SH-SY5Y (cell line): ENCODE data around the gene CETN1.

Source experiments
- GATA2 ChIP-seq: IDR thresholded peaks from 2 replicates; pipeline ENCODE4 v1.6.1; 2011; ENCODE audit warnings: mild to moderate bottlenecking, low read depth, low read length
- GATA3 ChIP-seq: IDR thresholded peaks from 2 replicates; pipeline ENCODE4 v1.6.1; 2011; ENCODE audit warnings: low read depth, mild to moderate bottlenecking, low read length, moderate library complexity

CETN1 gene

GRCh38 chr18:598124-598589 is 18.0 kb downstream of the CETN1 start:
- TF ChIP-seq GATA2 (no peak), GATA3 (no peak)

DNA sequence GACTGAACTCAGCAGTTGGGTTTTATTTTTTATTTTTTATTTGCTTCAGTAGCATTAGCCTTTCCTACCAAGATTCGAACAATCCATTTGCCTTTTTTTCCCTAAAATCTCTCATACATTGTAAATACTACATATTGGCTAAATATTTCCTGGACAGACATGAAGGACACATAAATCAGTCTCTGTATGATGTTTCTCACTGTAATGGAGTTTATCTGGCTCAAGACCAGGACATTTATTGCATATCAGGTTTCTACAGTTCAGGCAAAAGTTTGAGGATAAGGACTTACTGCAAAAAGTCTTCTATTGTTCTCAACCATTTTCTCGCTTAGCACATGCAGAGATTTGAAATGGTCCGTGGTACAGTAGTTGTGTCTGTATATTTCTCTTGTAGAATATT is 19.9 kb downstream of the CETN1 start:
- no peak for TF ChIP-seq GATA3
- no peak for TF ChIP-seq GATA2

DNA sequence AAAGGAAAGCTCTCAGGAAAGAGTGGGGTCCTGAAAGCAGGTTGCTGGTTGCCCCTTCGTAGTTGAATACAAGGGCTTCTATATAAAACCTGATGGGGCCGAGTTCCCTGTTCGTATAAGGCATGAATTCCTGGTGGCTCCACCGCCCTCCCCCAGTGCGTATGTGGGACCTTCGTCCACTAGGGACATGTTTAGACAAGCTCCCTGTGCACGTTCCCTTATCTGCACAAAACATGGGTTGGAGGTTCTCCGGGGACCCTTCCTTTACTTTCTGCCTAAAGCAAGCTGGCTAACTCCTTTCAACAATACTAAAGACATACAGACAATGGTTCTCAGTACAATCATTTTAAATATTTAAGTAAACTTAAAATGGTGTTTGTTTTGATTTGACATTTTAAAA is 24.6 kb downstream of the CETN1 start:
- TF ChIP-seq GATA2 (no peak), GATA3 (no peak)

- TF ChIP-seq GATA3: no peak
- no peak for TF ChIP-seq GATA2
These were observed 27.8 kb downstream of the CETN1 start for GRCh38 chr18:607930-608329.

DNA sequence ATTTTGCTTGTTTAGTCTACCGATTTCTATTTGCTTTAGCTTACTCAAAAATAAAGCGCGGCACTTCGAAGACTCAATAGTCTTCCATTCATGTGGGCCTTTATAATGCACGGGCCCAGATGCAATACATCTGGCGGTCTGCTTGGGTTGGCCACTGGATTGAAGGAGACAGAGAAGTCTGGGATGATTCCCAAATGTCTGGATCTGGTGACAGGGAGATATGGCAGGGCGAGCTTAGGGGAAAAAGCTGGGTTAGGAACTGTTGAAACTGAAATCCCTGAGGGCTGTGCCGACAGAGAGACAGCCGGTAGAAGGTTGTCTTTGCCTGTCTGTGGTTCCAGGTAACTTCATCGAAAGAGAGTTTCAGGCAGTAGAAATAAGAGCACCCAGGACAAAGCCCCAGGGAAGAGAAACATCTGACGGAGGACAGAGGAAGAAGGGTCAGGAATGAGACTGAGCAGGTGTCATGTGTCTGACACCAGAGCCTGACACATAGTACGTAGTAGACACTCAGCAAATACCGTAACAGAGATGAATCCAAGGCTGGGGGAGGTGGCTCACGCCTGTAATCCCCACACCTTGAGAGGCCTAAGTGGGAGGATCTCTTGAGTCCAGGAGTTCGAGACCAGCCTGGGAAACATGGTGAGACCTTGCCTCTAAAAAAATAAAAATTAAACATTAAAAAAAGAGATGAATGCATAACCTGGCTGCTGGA is 30.2 kb downstream of the CETN1 start:
- TF ChIP-seq GATA3: no peak
- no peak for TF ChIP-seq GATA2

DNA sequence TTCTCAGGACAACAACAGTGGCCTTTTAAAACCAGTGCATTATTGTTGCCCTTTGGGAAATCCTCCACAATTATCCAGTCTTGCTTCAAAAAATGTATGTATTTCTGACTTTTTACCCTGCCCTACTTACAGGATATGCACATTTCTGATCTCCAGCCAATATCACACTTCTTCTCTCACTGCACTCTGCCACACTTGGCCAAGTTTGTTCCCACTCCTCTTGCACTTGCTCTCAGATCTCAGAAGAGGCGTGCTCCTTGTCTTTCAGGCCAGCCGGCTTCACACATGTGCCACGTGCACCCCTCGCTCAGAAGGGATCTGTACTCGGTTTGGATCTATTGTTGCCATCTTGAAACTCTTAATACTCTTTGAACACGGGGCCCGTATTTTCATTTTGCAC is 32.0 kb downstream of the CETN1 start:
- TF ChIP-seq GATA3: no peak
- no peak for TF ChIP-seq GATA2

DNA sequence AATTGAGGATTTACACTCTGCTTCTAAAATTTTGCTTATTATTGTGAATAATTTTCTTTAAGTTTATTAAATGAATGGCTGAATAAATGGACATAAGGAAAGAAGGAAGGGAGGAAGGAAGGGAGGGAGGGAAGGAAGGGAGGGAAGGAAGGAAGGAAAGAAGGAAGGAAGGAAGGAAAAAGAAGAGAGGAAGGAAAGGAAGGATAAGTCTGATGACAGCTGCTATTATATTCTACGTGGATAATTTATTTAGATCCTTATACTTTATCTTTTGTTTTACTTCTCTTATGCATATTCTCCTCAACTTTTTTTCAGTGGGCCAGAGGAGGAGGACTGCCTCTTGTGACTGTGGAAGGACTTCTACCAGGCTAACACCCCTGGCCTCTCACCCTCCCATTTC is 34.0 kb downstream of the CETN1 start:
- no peak for TF ChIP-seq GATA3
- no peak for TF ChIP-seq GATA2

GRCh38 chr18:615092-615521 is 34.9 kb downstream of the CETN1 start:
- no peak for TF ChIP-seq GATA3
- no peak for TF ChIP-seq GATA2

DNA sequence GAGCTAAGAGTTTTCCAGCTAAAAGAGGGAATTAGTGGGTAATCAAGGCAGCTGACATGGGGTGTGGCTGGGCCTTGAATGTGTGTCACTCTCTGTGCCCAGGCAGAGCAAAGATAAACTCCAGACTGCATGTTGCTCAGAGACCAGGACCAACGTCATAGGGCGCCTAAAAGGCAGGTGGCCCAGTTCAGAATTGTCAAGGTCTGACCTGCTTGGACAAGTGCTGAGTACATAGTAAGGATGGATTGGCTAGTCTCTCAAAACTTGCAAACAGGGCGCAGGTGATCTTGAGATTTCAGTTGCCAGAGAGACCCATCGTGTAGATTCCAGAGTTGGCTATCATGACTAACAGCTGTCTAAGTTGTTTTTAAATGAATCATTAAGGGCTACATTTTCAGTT is 35.6 kb downstream of the CETN1 start:
- TF ChIP-seq GATA3 (no peak), GATA2 (no peak)

GRCh38 chr18:616380-616995 is 36.3 kb downstream of the CETN1 start:
- TF ChIP-seq GATA2 (no peak), GATA3 (no peak)

GRCh38 chr18:617970-618504 is 37.9 kb downstream of the CETN1 start:
- no peak for TF ChIP-seq GATA2
- no peak for TF ChIP-seq GATA3

DNA sequence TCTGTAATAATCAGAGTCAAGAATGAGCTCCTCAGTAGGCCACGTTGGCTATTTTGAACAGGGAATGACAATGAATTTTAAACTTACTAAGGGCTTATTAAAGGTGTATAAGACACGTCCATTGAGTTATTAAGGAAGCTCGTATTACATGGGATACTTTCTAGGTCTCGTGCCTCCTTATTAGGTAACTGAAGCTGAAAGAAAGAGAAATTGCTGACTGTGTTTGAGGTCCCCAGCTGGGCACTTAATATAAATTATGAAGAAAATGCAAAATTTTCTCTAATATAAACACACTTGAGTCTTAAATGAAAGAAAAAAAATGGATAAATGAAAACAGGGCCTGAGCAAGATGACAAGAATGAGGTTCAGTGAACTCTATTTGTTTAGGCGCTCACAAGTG is 38.4 kb downstream of the CETN1 start:
- TF ChIP-seq GATA3 (no peak), GATA2 (no peak)

- no peak for TF ChIP-seq GATA3
- TF ChIP-seq GATA2: no peak
These were observed 41.3 kb downstream of the CETN1 start for GRCh38 chr18:621291-622043.

DNA sequence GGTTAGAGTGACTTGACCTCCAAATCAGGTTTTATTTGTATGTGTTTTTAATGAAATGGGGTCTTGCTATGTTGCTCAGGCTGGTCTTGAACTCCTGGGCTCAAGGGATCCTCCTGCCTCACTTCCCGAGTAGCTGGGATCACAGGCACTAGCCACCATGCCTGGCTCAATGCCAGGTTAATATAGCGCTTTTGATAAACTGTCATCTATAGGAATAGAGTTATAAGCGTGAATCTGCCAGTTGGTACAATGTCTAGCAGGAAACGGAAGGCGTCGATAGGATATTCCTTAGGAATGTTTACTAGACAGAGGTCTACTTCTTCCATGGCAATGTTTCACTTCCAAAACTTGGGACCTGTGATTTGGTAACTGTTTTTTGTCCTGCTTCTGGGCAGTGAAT is 42.1 kb downstream of the CETN1 start:
- TF ChIP-seq GATA2: no peak
- no peak for TF ChIP-seq GATA3
